ENCODE results near the gene MCM9. TPM values are rescaled to one million over a fixed set of nuclear protein-coding genes. Genes with fewer than 3 reads are reported as not detected.
A peak's percentile ranks its signal among the peaks of the same experiment; 100 is the strongest.

MCM9 gene
- total and polyA plus RNA-seq, 2 of the 13 experiments (the other 11 are each of a cell fraction or from before 2014, with no cell fraction given): 3.8 to 17.2 TPM

DNA sequence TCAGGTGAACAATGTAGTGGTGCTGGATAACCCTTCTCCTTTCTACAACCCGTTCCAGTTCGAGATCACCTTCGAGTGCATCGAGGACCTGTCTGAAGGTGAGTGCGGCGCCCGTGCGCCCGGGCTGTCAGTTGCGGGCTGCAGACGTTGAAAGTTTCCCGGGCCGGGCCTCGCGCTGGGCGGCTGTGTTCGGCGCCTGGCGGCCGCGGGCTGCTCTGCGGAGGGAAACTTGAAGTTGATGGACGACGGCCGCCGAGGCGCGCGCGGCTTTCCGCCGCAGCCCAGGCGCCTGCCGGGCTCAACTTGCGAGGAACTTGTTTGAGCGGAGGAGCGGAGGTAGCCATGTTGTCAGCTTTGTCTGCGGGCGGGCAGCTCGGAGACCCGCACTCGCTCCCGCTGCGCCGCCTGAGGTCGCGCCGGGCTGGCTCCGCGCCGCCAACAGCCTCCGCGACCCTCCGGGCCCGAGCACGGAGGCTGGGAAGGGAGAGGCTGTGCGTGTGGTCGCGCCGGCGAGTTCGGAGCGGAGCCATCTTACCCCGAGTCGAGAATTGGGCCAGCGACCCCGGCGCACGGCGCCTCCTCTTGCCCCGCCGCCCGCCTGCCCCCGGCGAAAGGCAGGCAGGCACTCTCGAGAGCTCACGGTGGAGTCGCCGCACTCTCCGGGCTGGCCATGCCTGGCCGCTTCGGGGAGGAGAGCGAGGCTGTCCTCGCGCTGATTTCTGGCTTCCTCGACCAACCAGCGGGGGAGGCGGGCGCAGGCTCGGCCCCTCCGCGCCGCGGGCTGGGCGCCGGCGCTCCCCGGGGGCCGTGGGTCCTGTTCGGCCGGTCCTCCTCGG is 40.3 kb downstream of the MCM9 start:
- CTCF ChIA-PET (ENCODE audit: low intra/inter-chr PET ratio, low total read pairs): interaction anchor here (1.3 kb wide), 1 partner anchor 184 kb away, joined by 5 read pairs; the partner anchor contains the start of gene FAM184A
- BruUV-seq (replicated peaks): TSS peak; percentile 68
- FAIRE-seq: no peak
- TF ChIP-seq ZNF776 (CRISPR knock-in tag; IDR thresholded peaks at IDR 0.05) (no peak), ZNF30 (CRISPR knock-in tag; IDR thresholded peaks at IDR 0.05) (peak; percentile 80; the same call in 1 of the 2 replicates), ZBTB7A (CRISPR knock-in tag; IDR thresholded peaks at IDR 0.05) (no peak), CENPX (CRISPR knock-in tag; IDR thresholded peaks at IDR 0.05) (no peak), ZNF672 (CRISPR knock-in tag; IDR thresholded peaks at IDR 0.05) (peak; percentile 67; the same call in 1 of the 2 replicates), ZNF891 (CRISPR knock-in tag; IDR thresholded peaks at IDR 0.05) (0 out of 2 replicates have a peak, but pooled peaks have one; percentile 24), JARID2 (CRISPR knock-in tag; IDR thresholded peaks at IDR 0.05; ENCODE audit: insufficient replicate concordance) (no peak), REL (CRISPR knock-in tag; conservative IDR thresholded peaks at IDR 0.05) (0 out of 2 replicates have a peak, but pooled peaks have one; percentile 30), KLF12 (CRISPR knock-in tag; IDR thresholded peaks at IDR 0.05; ENCODE audit: borderline replicate concordance) (peak; percentile 42; the same call in 1 of the 2 replicates), RAD51 (IDR thresholded peaks at IDR 0.05; ENCODE audit: borderline replicate concordance) (no peak), ZNF674 (CRISPR knock-in tag; IDR thresholded peaks at IDR 0.05; ENCODE audit: low read depth) (peak; percentile 75; the same call in 1 of the 2 replicates), ZNF816 (CRISPR knock-in tag; IDR thresholded peaks at IDR 0.05; ENCODE audit: borderline replicate concordance) (peak; percentile 30; the same call in 1 of the 2 replicates), ZNF232 (CRISPR knock-in tag; IDR thresholded peaks at IDR 0.05; ENCODE audit: borderline replicate concordance) (peak; percentile 45), CCDC6 (CRISPR knock-in tag; IDR thresholded peaks at IDR 0.05) (peak; percentile 63; the same call in 1 of the 2 replicates), YY1 (IDR thresholded peaks at IDR 0.05; ENCODE audit: insufficient read depth, insufficient replicate concordance, low read depth, low read length) (peak; percentile 84), ZNF10 (CRISPR knock-in tag; IDR thresholded peaks at IDR 0.05; ENCODE audit: borderline replicate concordance, low read depth) (no peak), ZNF660 (CRISPR knock-in tag; IDR thresholded peaks at IDR 0.05; ENCODE audit: borderline replicate concordance, low read depth) (no peak)
- TF ChIP-seq, protein P1, sequence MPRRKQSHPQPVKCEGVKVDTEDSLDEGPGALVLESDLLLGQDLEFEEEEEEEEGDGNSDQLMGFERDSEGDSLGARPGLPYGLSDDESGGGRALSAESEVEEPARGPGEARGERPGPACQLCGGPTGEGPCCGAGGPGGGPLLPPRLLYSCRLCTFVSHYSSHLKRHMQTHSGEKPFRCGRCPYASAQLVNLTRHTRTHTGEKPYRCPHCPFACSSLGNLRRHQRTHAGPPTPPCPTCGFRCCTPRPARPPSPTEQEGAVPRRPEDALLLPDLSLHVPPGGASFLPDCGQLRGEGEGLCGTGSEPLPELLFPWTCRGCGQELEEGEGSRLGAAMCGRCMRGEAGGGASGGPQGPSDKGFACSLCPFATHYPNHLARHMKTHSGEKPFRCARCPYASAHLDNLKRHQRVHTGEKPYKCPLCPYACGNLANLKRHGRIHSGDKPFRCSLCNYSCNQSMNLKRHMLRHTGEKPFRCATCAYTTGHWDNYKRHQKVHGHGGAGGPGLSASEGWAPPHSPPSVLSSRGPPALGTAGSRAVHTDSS (CRISPR knock-in tag; conservative IDR thresholded peaks at IDR 0.05): no peak
- TF ChIP-seq, protein P2, sequence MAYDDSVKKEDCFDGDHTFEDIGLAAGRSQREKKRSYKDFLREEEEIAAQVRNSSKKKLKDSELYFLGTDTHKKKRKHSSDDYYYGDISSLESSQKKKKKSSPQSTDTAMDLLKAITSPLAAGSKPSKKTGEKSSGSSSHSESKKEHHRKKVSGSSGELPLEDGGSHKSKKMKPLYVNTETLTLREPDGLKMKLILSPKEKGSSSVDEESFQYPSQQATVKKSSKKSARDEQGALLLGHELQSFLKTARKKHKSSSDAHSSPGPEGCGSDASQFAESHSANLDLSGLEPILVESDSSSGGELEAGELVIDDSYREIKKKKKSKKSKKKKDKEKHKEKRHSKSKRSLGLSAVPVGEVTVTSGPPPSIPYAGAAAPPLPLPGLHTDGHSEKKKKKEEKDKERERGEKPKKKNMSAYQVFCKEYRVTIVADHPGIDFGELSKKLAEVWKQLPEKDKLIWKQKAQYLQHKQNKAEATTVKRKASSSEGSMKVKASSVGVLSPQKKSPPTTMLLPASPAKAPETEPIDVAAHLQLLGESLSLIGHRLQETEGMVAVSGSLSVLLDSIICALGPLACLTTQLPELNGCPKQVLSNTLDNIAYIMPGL (CRISPR knock-in tag; IDR thresholded peaks at IDR 0.05; ENCODE audit: borderline replicate concordance in 1 of 2, low read depth in 1 of 2): peak; percentile 75 to 89; a peak in 1 of 4 replicates

More for the DNA sequence above, 40.3 kb downstream of the MCM9 start:
- Histone ChIP-seq H2AFZ (ENCODE audit: low read length) (no peak overlapping the region), H3K4me1 (ENCODE audit: insufficient read depth, low read length) (peaks cover 51% of the 10 kb centered on the region), H3K27me3 (ENCODE audit: control insufficient read depth in 1 of 2, insufficient read depth in 2 of 2, low read length in 2 of 2) (no peaks in the 10 kb centered on the region; a peak in 1 of 5 replicates), H3K4me2 (ENCODE audit: low read depth, low read length) (peak overlapping the region; percentile 85), H3K9me3 (ENCODE audit: low read length) (no peaks in the 10 kb centered on the region), H3K4me3 (replicated peaks in 1 of 3; ENCODE audit: insufficient read depth in 1 of 3, low read depth in 2 of 3, low read length in 3 of 3) (peak overlapping the region; percentile 84 to 98 (median 94)), H4K20me1 (ENCODE audit: insufficient read depth, low read length) (no peaks in the 10 kb centered on the region), H3K9ac (ENCODE audit: insufficient read depth, low read depth, low read length) (peak overlapping the region; percentile 96), H3K36me3 (replicated peaks in 1 of 2; ENCODE audit: control insufficient read depth in 1 of 2, insufficient read depth in 2 of 2, low read length in 2 of 2) (peaks cover 1 to 11% of the 10 kb centered on the region in 2 experiments; a peak in 4 of 5 replicates), H3K27ac (ENCODE audit: extremely low read length, insufficient read depth, low read length) (peak overlapping the region; percentile 96), H3K79me2 (ENCODE audit: insufficient read depth, low read length) (peaks cover 59% of the 10 kb centered on the region)
- ATAC-seq (peak; percentile 62), DNase-seq (ENCODE audit: low spot score) (peak; percentile 10)
- intact Hi-C loops (cut with micrococcal nuclease; ENCODE audit: unreplicated experiment) (loop anchor here (1.0 to 10.0 kb wide), 4 partner anchors 94 to 370 kb away; partner anchors contain the start of gene FAM184A), in situ Hi-C loops (cut with HindIII; ENCODE audit: extremely low pct_ligation_motif_present, low pct_unique_long_range_greater_than_20kb) (no loop called here)
- POLR2A ChIA-PET: interaction anchor here (0.5 to 3.1 kb wide), 4 partner anchors 28 to 453 kb away, joined by 3 to 10 read pairs (median 4); partner anchors contain the start of gene MCM9
- 2% methylated on average over 50 of the region's 102 CpGs for WGBS (ENCODE audit: low lambda C conversion rate)
